ENCODE measurements around the gene B4GALNT1. TPM values are rescaled to one million over a fixed set of nuclear protein-coding genes. Genes with fewer than 3 reads are reported as not detected.

B4GALNT1 gene
- total RNA-seq, 8 experiments from 2014 or later: 0.61 to 34.3 (median 19.4) TPM

DNA sequence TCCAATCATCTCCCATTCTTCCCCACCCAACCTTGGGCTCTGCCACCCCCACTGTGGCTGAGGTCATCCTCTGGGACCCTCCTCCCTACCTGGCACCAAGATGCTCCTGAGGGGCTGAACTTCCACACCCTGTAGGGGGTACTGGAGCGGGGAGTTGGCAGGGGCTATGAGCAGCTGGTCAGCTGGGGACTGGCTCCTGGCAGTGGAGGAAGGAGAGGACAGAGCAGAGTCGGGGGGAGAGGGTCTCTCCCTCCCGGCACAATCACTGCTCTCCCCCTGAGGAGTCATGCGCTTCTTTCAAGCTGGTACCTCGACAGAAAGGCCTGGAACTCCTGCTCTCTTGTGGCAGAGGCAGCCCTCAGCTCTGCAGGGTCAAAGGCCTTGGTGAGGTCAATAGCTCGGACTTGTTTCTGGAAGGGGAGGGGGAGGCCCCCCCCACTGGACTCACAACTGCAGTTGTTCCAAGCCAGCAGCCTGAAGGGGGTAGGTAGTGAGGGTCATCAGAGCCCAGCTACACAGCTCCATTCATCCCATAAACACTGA is 2.0 kb downstream of the B4GALNT1 start:
- Histone ChIP-seq H3K27ac (peak overlapping the region in 1 of 2 donors; percentile 27), H3K4me3 (peak overlapping the region; percentile 48 to 83 (median 74)), H3K4me1 (replicated peaks in 1 of 2) (peaks cover 10 to 14% of the 10 kb centered on the region in 2 donors)
- 0 to 79% (median 58%) methylated on average over 1 to 4 of the region's 6 CpGs; no CpG with 5 or more reads in 7 of the 10 experiments for WGBS, 10 experiments
- no peak for ATAC-seq (replicated peaks in 6 of 8)
- in situ Hi-C loops (cut with MboI; ENCODE audit: low pct_unique_long_range_greater_than_20kb in 2 of 9, low sequenced_read_pairs in 9 of 9, unreplicated experiment in 9 of 9): loop anchor here in 1 of 9 experiments (10.0 kb wide), 1 partner anchor 64 kb away; the partner anchor contains the start of gene OS9

DNA sequence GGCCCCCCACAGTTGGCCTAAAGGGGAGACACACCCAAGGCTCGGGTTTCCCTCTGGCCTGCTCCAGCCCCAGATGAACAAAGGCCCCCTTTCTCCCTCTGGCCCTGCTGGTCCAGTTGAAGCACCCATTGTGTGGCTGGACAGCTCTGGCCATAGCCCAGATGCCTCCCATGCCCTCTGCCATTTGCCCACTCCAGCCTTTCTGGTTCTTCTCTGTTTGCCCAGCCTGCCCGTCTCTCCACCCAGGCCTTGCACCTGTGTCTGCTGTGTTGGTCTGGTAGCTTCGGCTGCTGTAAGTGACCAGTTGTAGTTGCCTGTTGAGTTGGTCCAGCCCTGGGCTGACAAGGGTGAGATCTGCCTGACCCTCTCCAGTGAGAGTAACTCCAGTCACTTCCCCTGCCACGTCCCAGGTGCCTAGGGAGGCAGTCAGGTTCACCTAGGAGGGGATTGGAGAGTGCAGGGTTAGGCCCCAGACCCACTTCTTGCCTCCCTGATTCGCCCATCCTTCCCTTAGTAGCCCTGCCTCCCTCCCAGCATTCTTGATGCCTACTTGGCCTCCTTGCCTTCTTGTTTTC is 3.0 kb downstream of the B4GALNT1 start:
- in situ Hi-C loops (cut with MboI; ENCODE audit: low pct_unique_long_range_greater_than_20kb in 2 of 9, low sequenced_read_pairs in 9 of 9, unreplicated experiment in 9 of 9): loop anchor here in 1 of 9 experiments (10.0 kb wide), 1 partner anchor 65 kb away; the partner anchor contains the start of gene OS9
- 57 to 100% (median 80%) methylated on average over 1 to 3 of the region's 5 CpGs; no CpG with 5 or more reads in 6 of the 10 experiments for WGBS, 10 experiments
- Histone ChIP-seq H3K27ac (no peak overlapping the region), H3K4me3 (no peak overlapping the region), H3K4me1 (replicated peaks in 1 of 2) (peaks cover 10 to 14% of the 10 kb centered on the region in 2 donors)
- no peak for ATAC-seq (replicated peaks in 6 of 8)

- no peak overlapping the region for H3K4me3 ChIP-seq
- H3K27ac ChIP-seq: no peak overlapping the region
- no peak for ATAC-seq (replicated peaks in 6 of 8)
- 67 to 96% (median 83%) methylated on average over 1 to 24 of the region's 29 CpGs; no CpG with 5 or more reads in 1 of the 10 experiments for WGBS, 10 experiments
- peaks cover 10 to 12% of the 10 kb centered on the region in 2 donors for H3K4me1 ChIP-seq (replicated peaks in 1 of 2)
- in situ Hi-C loops (cut with MboI; ENCODE audit: low pct_unique_long_range_greater_than_20kb in 2 of 9, low sequenced_read_pairs in 9 of 9, unreplicated experiment in 9 of 9): no loop called here
Measured at GRCh38 chr12:57628280-57629191, 4.5 kb downstream of the B4GALNT1 start.

DNA sequence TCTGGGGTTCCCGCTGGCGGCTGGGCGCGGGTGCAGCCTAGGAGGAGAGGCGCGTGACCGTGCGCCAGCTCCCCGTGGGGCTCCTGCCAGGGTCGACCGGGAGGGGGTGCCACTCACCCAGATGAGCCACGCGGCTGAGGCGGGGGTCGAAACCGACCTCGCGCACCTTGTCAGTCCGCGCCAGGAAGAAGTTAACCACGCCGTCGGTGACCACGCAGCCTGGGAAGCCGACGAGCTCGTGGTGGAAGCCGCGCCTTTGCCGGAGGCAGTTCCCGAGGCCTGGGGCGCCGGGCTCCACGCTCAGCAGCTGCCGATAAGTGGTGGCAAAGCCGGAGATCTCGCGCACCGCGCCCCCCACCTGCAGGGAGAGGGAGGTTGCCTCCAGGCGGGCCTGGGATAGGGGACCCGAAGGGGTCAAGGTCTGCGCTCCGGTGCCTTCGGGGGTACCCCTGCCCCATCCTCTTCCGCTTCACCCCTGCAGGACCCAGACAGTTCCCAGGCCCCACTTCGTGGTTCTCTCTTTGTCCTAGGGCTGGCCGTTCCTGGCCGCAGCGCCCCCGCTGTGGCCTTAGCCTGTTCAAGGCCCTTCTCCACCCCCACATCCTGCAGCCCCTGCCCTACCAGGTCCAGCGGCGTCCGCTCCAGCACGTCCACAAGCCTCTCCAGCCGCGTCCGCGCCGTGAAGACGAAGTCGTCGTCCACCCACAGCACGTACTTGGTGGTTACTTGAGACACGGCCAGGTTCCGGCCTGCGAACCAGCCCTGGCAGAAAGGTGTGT is 5.3 kb downstream of the B4GALNT1 start:
- Histone ChIP-seq H3K27ac (no peak overlapping the region), H3K4me1 (replicated peaks in 1 of 2) (peaks cover 9 to 10% of the 10 kb centered on the region in 2 donors), H3K4me3 (no peak overlapping the region)
- in situ Hi-C loops (cut with MboI; ENCODE audit: low pct_unique_long_range_greater_than_20kb in 2 of 9, low sequenced_read_pairs in 9 of 9, unreplicated experiment in 9 of 9): no loop called here
- no peak for ATAC-seq (replicated peaks in 6 of 8)
- 70 to 100% (median 93%) methylated on average over 1 to 4 of the region's 67 CpGs; no CpG with 5 or more reads in 7 of the 10 experiments for WGBS, 10 experiments

- Histone ChIP-seq H3K4me3 (no peak overlapping the region), H3K4me1 (replicated peaks in 1 of 2) (peaks cover 9 to 11% of the 10 kb centered on the region in 2 donors), H3K27ac (no peak overlapping the region)
- in situ Hi-C loops (cut with MboI; ENCODE audit: low pct_unique_long_range_greater_than_20kb in 2 of 9, low sequenced_read_pairs in 9 of 9, unreplicated experiment in 9 of 9): no loop called here
- 0 to 100% (median 41%) methylated on average over 1 to 4 of the region's 9 CpGs; no CpG with 5 or more reads in 3 of the 10 experiments for WGBS, 10 experiments
- ATAC-seq (replicated peaks in 6 of 8): no peak
Measured at GRCh38 chr12:57626921-57627445, 6.0 kb downstream of the B4GALNT1 start.

- H3K4me1 ChIP-seq (replicated peaks in 1 of 2): peaks cover 8 to 14% of the 10 kb centered on the region in 2 donors
- H3K27ac ChIP-seq: no peak overlapping the region
- H3K4me3 ChIP-seq: no peak overlapping the region
- ATAC-seq (replicated peaks in 6 of 8): no peak
- in situ Hi-C loops (cut with MboI; ENCODE audit: low pct_unique_long_range_greater_than_20kb in 2 of 9, low sequenced_read_pairs in 9 of 9, unreplicated experiment in 9 of 9): no loop called here
- 40 to 100% (median 68%) methylated on average over 1 to 9 of the region's 13 CpGs; no CpG with 5 or more reads in 5 of the 10 experiments for WGBS, 10 experiments
Measured at GRCh38 chr12:57626111-57626920, 6.7 kb downstream of the B4GALNT1 start.

- no peak overlapping the region for H3K27ac ChIP-seq
- no peak for ATAC-seq (replicated peaks in 6 of 8)
- no peak overlapping the region for H3K4me3 ChIP-seq
- peaks cover 0 to 11% of the 10 kb centered on the region in 2 donors for H3K4me1 ChIP-seq (replicated peaks in 1 of 2)
- in situ Hi-C loops (cut with MboI; ENCODE audit: low pct_unique_long_range_greater_than_20kb in 2 of 9, low sequenced_read_pairs in 9 of 9, unreplicated experiment in 9 of 9): no loop called here
- 59 to 92% (median 80%) methylated on average over 1 to 8 of the region's 12 CpGs; no CpG with 5 or more reads in 3 of the 10 experiments for WGBS, 10 experiments
Measured at GRCh38 chr12:57625261-57626032, 7.6 kb downstream of the B4GALNT1 start.

GRCh38 chr12:57624441-57625220 is 8.4 kb downstream of the B4GALNT1 start:
- WGBS, 10 experiments: 20 to 100% (median 63%) methylated on average over 1 to 3 of the region's 8 CpGs; no CpG with 5 or more reads in 3 of the 10 experiments
- no peak for ATAC-seq (replicated peaks in 6 of 8)
- Histone ChIP-seq H3K4me1 (replicated peaks in 1 of 2) (peaks cover 0 to 13% of the 10 kb centered on the region in 2 donors), H3K4me3 (no peak overlapping the region), H3K27ac (no peak overlapping the region)
- in situ Hi-C loops (cut with MboI; ENCODE audit: low pct_unique_long_range_greater_than_20kb in 2 of 9, low sequenced_read_pairs in 9 of 9, unreplicated experiment in 9 of 9): no loop called here

DNA sequence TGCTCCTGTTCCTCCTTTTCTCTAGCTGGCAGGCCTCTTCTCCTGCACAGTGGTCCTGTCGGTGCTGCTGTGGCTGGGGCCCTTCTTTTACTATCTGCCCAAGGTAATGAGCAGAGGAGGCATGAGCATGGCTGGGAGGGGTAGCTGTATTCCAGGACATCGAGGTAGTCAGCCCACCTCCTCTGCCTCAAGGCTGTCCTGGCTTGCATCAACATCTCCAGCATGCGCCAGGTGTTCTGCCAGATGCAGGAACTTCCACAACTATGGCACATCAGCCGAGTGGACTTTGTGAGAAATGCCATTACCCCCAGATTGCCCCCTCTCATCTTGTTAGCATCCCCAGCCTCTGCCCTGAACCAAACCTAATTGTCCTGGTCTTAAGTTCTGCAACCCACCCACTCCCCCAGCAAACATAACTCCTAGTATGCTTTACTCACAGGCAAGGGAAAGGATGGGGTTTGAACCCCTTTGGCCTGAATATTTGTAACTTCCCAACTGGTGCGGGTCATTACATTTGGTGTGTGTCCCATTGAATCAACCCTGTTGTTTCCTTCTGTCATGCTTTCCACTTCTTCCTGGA is 9.1 kb downstream of the B4GALNT1 start:
- no peak for ATAC-seq (replicated peaks in 6 of 8)
- 33 to 75% methylated on average over 1 to 5 of the region's 5 CpGs; no CpG with 5 or more reads in 8 of the 10 experiments for WGBS, 10 experiments
- Histone ChIP-seq H3K27ac (no peak overlapping the region), H3K4me3 (no peak overlapping the region), H3K4me1 (replicated peaks in 1 of 2) (peaks cover 0 to 15% of the 10 kb centered on the region in 2 donors)
- in situ Hi-C loops (cut with MboI; ENCODE audit: low pct_unique_long_range_greater_than_20kb in 2 of 9, low sequenced_read_pairs in 9 of 9, unreplicated experiment in 9 of 9): no loop called here

DNA sequence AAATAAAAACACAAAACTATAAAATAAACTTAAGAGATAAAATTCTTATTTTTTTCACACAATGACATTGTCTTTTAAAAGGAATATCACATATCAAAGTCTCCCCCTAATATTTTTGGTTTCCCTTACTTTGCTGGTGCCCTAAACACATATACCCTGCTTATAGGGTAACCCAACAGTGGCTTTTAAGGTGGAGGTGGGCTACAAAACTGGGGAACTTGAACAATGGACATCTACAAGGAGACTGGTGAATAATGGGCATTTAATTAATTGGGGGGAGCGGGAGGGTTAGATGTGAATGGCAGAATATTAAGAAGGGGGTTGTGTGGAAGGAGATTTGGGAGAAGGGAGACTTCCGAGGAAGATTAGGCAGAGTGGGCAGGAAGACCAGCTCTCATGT is 9.6 kb downstream of the B4GALNT1 start:
- in situ Hi-C loops (cut with MboI; ENCODE audit: low pct_unique_long_range_greater_than_20kb in 2 of 9, low sequenced_read_pairs in 9 of 9, unreplicated experiment in 9 of 9): no loop called here
- 42 to 100% (median 73%) methylated on average over 1 to 2 of the region's 2 CpGs; no CpG with 5 or more reads in 6 of the 10 experiments for WGBS, 10 experiments
- peaks cover 0 to 15% of the 10 kb centered on the region in 2 donors for H3K4me1 ChIP-seq (replicated peaks in 1 of 2)
- H3K27ac ChIP-seq: no peak overlapping the region
- no peak for ATAC-seq (replicated peaks in 6 of 8)
- H3K4me3 ChIP-seq: no peak overlapping the region

All from motor neuron (in vitro differentiated cells).